Activated gamma-delta T cell treated with Interleukin-2 at 50 U/mL for 16 hours (primary cell): Measurements from ENCODE around the gene ASGR1.
A peak's percentile ranks its signal among the peaks of the same experiment; 100 is the strongest.

Source experiments
- DNase-seq: peaks from one replicate; pipeline ENCODE4 v3.0.0-alpha.2; 2020

Gene ASGR1

GRCh38 chr17:7215652-7216180 is 36.5 kb upstream of the ASGR1 start:
- no peak for DNase-seq

- DNase-seq = no peak
These were observed 36.0 kb upstream of the ASGR1 start for GRCh38 chr17:7215136-7215638.

- DNase-seq = peak; percentile 99
These were observed 35.3 kb upstream of the ASGR1 start for GRCh38 chr17:7214300-7215135.

GRCh38 chr17:7213895-7214299 is 34.7 kb upstream of the ASGR1 start:
- DNase-seq = no peak

- DNase-seq = no peak
These were observed 32.5 kb upstream of the ASGR1 start for GRCh38 chr17:7211491-7212273.

- DNase-seq = no peak
These were observed 29.7 kb upstream of the ASGR1 start for GRCh38 chr17:7208754-7209460.

GRCh38 chr17:7208027-7208571 is 28.9 kb upstream of the ASGR1 start:
- no peak for DNase-seq

- DNase-seq = no peak
These were observed 28.2 kb upstream of the ASGR1 start for GRCh38 chr17:7207120-7208001.

- no peak for DNase-seq
These were observed 26.4 kb upstream of the ASGR1 start for GRCh38 chr17:7205561-7205960.

GRCh38 chr17:7204828-7205461 is 25.8 kb upstream of the ASGR1 start:
- peak; percentile 94 for DNase-seq

GRCh38 chr17:7204336-7204735 is 25.2 kb upstream of the ASGR1 start:
- peak; percentile 33 for DNase-seq

- no peak for DNase-seq
These were observed 24.2 kb upstream of the ASGR1 start for GRCh38 chr17:7203391-7203790.

- no peak for DNase-seq
These were observed 17.7 kb upstream of the ASGR1 start for GRCh38 chr17:7196651-7197401.

- DNase-seq = no peak
These were observed 16.8 kb upstream of the ASGR1 start for GRCh38 chr17:7195971-7196370.

- no peak for DNase-seq
These were observed 13.2 kb upstream of the ASGR1 start for GRCh38 chr17:7192271-7192937.

- no peak for DNase-seq
These were observed 12.6 kb upstream of the ASGR1 start for GRCh38 chr17:7191571-7192270.

- DNase-seq = no peak
These were observed 11.9 kb upstream of the ASGR1 start for GRCh38 chr17:7191069-7191468.

GRCh38 chr17:7190276-7190917 is 11.2 kb upstream of the ASGR1 start:
- no peak for DNase-seq

GRCh38 chr17:7186241-7186640 is 7.1 kb upstream of the ASGR1 start:
- DNase-seq = no peak
